HG03565 (cell line): ENCODE data around the gene RNF115.
"Not testable (repeated sequence)": the region's sequence is repeated elsewhere in the genome, so short reads cannot be mapped to it uniquely, and the experiment has no call there.

Experiments used
- ATAC-seq: cut with Tn5 transposase; IDR thresholded peaks from one replicate; pipeline ENCODE4 v1.9.1; 2021; ENCODE audit warnings: mild to moderate bottlenecking, moderate library complexity; ENCODE audit not compliant: unreplicated experiment

RNF115 gene

DNA sequence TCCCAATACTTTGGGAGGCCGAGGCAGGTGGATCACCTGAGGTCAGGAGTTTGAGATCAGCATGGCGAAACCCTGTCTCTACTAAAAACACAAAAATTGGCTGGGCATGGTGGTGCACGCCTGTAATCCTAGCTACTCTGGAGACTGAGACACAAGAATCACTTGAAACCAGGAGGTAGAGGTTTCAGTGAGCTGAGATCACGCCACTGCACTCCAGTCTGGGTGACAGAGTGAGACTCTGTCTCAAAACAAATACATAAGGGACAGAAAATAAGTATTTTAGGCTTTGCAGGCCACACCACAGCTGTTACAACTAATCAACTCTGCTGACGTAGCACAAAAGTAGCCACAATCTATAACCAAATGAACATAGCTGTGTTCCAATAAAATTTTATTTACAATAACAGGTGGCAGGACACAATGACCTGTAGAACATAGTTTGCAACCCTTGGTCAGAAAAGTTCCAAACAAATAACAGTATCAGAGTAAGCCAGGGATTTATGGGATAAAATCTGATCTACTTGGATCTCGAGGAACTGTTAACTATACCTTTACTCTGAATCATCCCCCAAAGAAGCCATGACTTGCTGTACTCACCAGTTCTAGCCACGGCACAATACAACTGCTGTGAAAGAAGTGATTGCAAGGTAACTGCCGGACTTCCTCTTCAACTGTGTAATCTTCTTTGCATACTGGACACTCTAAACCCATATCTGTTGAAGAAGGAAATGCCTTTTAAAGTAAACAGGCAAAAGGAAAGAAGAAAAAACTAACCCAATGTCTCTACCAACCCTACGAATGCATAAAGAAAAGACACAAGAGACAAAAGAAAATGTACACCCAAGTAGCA, 76.3 kb downstream of the RNF115 start:
- ATAC-seq = no peak

GRCh38 chr1:145740269-145740668, 83.6 kb downstream of the RNF115 start:
- ATAC-seq = no peak

GRCh38 chr1:145736191-145736590, 87.7 kb downstream of the RNF115 start:
- ATAC-seq = no peak

GRCh38 chr1:145730900-145731299, 93.0 kb downstream of the RNF115 start:
- no peak for ATAC-seq

DNA sequence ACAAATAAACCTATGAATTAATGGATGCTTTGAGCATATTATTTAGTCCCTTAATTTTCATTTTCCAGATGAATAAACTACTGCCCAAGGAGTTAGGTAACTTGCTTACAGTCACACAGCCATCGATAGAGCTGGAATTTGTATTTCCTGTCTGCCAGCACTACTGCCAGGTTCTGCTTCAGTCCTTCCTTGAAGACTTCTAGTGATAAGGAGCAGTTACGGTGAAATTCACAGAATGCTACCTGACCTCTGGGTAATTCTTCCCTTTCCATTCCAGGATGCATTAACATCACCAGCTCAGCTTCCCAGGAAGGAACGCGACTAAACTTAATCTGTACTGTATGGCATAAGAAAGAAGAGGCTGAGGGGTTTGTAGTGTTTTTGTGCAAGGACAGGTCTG, 93.4 kb downstream of the RNF115 start:
- no peak for ATAC-seq

DNA sequence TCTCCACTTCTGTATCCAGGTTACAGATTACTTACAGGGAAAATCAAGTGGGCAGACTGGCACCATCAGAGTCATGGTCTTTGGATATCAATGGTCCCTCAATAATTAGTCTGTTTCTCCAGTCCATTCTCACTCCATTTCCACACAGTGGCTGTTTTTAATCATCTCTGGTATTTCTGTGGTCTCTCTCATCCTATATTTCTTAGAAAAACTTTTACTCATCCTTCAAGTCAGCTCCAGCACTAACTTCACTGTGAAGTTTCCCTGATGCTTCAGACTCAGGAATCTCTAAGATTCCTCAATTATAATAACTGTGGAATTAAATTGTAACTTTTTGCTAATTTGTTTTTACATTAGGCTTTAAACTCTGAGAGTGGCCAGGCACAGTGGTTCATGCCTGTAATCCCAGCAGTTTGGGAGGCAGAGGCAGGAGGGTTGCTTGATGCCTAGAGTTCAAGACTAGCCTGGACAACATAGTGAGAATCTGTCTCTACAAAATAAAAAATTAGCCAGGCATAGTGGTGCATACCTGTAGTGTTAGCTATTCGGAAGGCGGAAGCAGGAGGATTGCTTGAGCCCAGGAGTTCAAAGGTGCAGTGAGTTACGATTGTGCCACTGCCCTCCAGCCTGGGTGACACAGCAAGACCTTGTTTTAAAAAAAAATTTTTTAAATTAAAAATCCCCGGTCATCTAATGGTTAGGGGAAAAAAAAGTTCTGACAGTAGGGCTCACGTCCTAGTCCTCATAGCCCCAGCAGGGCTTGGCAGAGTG, 94.0 kb downstream of the RNF115 start:
- ATAC-seq = no peak

DNA sequence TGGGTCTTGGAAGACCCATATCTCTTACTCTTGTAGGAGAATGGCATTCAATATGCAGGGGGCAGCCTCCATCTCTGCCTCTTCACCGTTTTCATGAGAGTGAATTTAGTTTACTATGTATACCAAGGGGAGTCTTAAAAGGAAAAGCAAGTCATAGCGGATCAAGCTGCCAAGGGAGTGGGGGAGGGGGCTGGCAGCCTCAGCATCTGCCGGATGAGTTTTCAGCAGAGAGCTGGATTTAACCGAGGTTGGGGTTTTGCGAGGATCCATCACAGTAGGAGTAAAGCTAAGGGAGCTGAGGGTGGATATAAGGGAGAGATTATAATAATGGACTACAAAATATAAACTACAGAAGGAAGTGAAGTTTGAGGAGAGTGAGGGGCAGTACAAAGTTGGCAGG, 94.7 kb downstream of the RNF115 start:
- ATAC-seq = no peak

DNA sequence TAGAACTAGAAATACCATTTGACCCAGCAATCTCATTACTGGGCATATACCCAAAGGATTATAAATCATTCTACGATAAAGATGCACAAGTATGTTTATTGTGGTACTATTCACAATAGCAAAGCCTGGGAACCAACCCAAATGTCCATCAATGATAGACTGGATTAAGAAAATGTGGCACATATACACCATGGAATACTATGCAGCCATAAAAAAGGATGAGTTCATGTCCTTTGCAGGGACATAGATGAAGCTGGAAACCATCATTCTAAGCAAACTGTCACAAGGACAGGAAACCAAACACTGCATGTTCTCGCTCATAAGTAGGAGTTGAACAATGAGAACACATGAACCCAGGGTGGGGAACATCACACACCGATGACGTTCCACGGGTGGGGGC, 97.7 kb downstream of the RNF115 start:
- not testable (repeated sequence) for ATAC-seq

DNA sequence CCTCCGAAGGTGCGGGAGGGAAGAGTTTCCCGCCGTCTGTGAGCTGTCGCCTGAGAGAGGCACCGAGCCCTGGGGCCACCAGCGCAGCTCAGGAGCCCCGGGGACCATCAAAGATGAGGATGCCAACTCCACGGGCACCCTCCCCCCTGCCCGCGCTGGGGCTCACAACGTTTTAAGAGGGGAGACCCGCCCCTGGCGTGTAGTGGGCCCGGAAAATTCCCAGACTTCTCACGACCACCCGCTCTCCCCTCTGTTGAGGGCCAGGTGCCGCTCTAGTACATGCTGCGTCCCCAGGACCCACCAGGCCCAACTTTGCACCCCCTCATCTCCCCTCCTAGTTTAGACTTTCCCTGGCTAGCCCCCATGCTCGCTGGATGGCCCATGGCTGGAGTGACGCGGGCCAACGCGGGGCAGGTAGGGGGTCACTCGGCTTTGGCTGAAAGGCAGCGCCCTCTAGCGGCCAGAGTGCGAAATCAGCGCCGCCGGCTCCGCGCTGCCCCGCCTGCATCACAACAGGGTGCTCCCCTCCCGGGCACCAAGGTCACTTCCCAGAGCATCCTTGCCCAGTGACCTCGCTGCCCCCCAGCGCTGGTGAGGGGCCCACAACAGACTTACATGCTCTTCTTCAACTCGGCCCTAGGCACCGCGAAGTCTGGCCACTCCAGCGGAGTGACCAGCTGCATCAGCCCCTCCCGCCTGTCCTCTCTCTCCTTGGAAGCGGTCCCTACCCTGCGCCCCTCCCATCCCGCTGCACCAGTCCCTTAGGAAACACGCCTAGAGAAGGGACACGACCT, 102.8 kb downstream of the RNF115 start:
- ATAC-seq = peak; percentile 56

DNA sequence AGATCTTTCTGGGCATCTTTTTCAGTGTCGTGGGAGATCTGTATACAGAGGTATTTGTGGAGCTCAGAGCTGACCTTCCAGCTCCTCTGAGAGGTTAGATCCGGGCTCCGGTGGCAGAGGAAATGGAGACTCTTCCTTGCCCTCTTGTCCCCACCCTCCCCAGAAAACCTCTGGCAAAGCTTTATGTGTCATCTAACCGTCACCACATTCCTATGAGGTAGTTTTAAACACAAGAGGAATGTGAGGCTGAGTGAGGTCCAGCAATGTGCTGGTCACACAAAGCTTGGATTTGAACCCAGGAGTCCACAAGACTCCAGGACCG, 103.4 kb downstream of the RNF115 start:
- no peak for ATAC-seq

DNA sequence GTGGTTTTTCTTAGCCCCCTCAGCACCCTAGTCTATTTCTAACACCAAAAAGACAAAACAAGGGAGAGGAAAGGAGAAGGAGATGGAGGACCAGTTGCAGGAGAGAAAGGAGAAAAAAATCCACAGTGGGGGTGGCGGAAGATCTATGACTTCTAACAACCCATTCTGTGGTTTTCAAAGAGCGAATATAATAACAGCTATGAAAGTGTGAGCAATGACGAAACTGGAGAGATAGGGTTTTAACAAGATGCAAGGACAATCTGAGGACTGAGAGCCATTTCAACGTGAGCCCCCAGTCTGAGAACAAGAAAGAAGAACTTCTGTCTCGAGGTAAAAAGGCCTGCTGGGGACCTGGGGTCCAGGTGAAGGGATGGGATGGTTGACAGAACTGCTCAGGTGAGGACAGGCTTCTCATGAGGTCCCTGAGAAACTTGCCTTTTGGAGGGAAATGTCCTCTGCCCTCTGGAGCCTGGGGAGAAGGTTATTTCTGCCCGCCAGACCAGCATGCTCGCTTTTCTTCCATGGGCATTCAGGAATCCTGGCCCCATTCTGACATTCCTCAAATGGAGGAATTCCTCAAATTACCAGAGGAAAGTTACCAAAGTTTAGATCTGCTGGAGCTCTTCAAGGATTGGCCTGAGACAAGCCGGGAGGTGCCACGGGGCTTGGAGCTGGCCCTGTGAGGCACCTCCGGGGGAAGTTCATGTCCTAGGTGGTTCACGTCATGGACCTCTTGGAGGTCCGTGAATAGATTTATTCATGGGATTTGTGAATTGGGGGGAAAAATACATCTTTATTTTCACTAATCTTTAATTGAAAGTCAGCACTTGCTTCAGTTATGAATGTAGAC, 104.4 kb downstream of the RNF115 start, which contains the start of gene CD160:
TSS of gene CD160 (plus strand) at position 270 of the 850 bp plus-strand sequence. CDS start 8,829 bp downstream, outside the sequence.
- no peak for ATAC-seq

DNA sequence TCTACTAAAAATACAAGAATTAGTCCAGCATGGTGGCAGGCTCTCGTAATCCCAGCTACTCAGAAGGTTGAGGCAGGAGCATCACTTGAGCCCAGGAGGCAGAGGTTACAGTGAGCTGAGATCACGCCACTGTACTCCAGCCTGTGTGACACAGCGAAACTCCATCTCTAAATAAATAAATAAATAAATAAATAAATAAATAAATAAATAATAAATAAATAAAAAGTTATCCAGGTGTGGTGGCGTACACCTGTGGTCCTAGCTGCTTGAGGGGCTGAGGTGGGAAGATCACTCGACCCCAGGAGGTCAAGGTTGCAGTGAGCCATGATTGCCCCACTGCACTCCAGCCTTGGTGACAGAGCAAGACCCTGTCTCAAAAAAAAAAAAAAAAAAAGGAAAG, 105.4 kb downstream of the RNF115 start:
- ATAC-seq = not testable (repeated sequence)

DNA sequence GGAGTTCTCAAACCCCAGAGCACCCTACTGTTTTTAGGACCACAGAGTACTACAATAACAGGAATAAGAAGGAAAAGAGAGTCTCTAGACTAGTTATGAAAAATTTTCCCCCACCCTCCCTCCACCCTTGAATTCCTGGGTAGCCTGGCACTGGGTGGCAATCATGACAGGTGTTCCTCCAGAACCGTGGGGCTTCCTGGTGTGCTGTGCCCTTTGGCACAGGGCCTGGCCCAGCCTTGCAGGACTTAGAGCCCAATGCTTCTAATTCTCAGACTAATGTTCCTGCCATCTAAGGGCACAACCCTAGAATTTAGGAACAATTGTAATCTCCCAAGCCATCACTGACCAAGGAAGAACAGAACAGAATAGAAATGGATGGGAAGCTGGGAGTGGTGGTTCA, 106.1 kb downstream of the RNF115 start:
- no peak for ATAC-seq

- ATAC-seq = no peak
These were observed 107.1 kb downstream of the RNF115 start for GRCh38 chr1:145716641-145717345.

DNA sequence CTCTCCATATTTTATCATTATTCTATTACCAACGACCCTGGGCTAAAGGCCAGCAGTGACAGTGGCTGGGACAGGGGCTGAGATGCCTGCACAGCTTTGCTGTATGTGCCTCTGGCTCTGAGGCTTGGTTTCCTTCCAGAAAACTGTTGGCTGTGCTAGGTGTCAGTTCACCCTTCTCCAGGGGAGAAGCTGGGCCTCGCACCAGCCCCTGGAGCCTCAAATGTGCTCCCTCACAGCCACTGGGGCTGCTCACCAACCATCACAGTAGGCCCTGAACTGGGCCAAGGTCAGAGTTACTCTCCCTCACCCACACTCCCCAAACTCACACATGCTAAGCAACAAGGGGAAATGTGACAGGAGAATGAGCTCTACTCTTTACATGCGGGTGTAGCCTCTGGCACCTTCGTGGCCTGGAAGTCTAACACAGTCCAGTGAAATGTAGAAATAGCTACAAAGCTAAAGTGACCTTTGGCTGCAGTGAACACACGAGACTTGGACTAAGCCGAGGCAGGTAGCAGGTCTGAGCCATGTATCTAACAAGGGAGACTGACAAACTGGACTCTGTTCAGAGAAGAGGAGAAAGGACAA, 109.3 kb downstream of the RNF115 start:
- ATAC-seq = no peak

- ATAC-seq = no peak
These were observed 112.7 kb downstream of the RNF115 start for GRCh38 chr1:145711213-145711651.

GRCh38 chr1:145710291-145711027, 113.4 kb downstream of the RNF115 start:
- no peak for ATAC-seq

DNA sequence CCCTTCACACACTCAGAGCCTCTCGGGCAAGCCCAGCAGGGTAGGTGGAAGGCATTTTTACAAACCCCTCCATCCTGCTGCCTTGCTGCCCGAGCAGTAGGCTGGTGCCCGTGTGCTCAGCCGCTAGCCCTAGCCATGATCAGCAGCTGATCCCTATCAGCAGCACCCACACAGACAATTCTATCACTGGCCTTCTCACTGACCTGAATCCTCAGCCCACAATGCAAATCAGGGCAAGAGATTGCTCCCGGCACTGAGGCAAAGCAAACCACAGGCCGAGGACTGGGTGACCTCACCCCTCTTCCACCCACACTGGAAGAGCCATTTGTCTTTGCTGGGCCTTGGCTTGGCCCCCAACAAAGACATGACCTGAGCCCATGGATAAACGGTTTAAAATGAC, 115.8 kb downstream of the RNF115 start:
- ATAC-seq = peak; percentile 53
